Body of pancreas (tissue), 4 donors: Measurements from ENCODE around the gene NDST3.
"Not testable (repeated sequence)": the region's sequence is repeated elsewhere in the genome, so short reads cannot be mapped to it uniquely, and the experiment has no call there.

Source experiments
- CTCF ChIP-seq, 7 experiments: fragments of 450-650 bp in 4 of 7; fragments of 200-600 bp in 3 of 7; sonication (generic) in 3 of 7; IDR thresholded peaks; one replicate each; pipeline ENCODE4 v1.5.1; 2016 to 2019; ENCODE audit warnings: antibody characterized with exemption in 7 of 7
- POLR2A ChIP-seq, 3 donors: fragments of 450-650 bp; IDR thresholded peaks; one replicate each; pipeline ENCODE4 v1.6.1; 2016; ENCODE audit warnings: antibody characterized with exemption in 3 of 3, mild to moderate bottlenecking in 2 of 3

GRCh38 chr4:118266145-118266496 lies 231.8 kb downstream of the NDST3 start:
- not testable (repeated sequence) for TF ChIP-seq CTCF, POLR2A (IDR thresholded peaks at IDR 0.05)
